WERI-Rb-1 (cell line): ENCODE data around the gene TTK.
"Not testable (repeated sequence)": the region's sequence is repeated elsewhere in the genome, so short reads cannot be mapped to it uniquely, and the experiment has no call there.

Experiments
- DNase-seq: peaks from one replicate; pipeline ENCODE4 v3.0.0-alpha.2; 2020
- H3K27ac ChIP-seq: fragments of 250-450 bp; sonication (Bioruptor Pico); 2 replicates; pipeline ENCODE4 v1.5.1; 2020; ENCODE audit warnings: mild to moderate bottlenecking, moderate library complexity
- H3K27me3 ChIP-seq: fragments of 250-450 bp; sonication (Bioruptor Pico); 2 replicates; pipeline ENCODE4 v1.5.1; 2021; ENCODE audit warnings: mild to moderate bottlenecking, low read depth, moderate library complexity; ENCODE audit not compliant: insufficient read depth, severe bottlenecking
- H3K36me3 ChIP-seq: fragments of 250-450 bp; sonication (Bioruptor Pico); 2 replicates; pipeline ENCODE4 v1.5.1; 2020; ENCODE audit warnings: mild to moderate bottlenecking, moderate library complexity
- H3K4me3 ChIP-seq: 2 replicates; pipeline ENCODE4 v1.5.1; 2011; ENCODE audit warnings: low read depth, mild to moderate bottlenecking, control low read depth, low read length
- H3K9me3 ChIP-seq: fragments of 250-450 bp; sonication (Bioruptor Pico); 2 replicates; pipeline ENCODE4 v1.5.1; 2021; ENCODE audit warnings: mild to moderate bottlenecking, moderate library complexity; ENCODE audit not compliant: severe bottlenecking
- TF ChIP-seq, protein P1 (sequence below): IDR thresholded peaks from 2 replicates; pipeline ENCODE4 v1.5.1; 2011; ENCODE audit warnings: low read depth, mild to moderate bottlenecking, control low read depth, inconsistent platforms, low read length

The TTK gene

DNA sequence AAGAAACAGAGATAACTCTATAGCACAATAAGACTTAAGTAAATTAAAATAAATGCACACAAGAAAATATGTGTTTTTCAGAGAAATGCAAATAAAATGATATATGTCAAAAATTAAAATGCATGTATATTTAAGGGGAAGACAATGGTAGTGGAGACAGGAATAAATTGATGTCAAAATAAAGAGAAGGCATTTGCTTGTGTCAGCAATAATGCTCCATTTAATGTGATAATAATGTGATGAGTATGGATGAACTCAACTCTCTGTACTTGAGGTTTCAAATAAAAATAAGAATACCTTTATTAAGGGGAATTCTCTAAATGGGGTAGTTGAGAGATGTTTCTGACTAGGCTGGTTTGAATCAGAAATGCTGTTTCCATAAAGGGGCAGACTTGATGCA lies 56.3 kb downstream of the TTK start:
- TF ChIP-seq, protein P1, sequence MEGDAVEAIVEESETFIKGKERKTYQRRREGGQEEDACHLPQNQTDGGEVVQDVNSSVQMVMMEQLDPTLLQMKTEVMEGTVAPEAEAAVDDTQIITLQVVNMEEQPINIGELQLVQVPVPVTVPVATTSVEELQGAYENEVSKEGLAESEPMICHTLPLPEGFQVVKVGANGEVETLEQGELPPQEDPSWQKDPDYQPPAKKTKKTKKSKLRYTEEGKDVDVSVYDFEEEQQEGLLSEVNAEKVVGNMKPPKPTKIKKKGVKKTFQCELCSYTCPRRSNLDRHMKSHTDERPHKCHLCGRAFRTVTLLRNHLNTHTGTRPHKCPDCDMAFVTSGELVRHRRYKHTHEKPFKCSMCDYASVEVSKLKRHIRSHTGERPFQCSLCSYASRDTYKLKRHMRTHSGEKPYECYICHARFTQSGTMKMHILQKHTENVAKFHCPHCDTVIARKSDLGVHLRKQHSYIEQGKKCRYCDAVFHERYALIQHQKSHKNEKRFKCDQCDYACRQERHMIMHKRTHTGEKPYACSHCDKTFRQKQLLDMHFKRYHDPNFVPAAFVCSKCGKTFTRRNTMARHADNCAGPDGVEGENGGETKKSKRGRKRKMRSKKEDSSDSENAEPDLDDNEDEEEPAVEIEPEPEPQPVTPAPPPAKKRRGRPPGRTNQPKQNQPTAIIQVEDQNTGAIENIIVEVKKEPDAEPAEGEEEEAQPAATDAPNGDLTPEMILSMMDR, result no peak
- no peaks in the 10 kb centered on the region for H3K27me3 ChIP-seq

DNA sequence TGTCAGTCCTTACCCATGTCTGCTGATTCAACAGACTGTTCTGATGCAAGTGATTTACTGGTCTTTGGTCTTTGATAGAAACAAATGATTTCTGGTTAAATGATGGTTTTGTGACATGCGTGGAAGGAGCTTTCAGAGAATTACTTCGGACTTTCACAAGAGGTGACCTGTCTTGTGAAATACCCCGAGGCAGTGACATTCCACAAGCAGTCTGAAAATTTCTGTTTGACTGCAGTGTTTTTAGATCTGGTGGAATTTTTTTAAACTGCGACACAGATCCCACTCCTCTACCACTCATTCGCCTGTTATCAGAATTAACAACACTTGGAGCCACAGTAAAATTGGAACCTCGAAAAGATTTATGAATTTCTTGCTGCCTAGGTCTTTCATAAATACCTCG lies 63.7 kb downstream of the TTK start:
- not testable (repeated sequence) for H3K9me3 ChIP-seq, H3K36me3 ChIP-seq, H3K27me3 ChIP-seq, H3K4me3 ChIP-seq, H3K27ac ChIP-seq, DNase-seq

More for the DNA sequence above, 56.3 kb downstream of the TTK start:
- no peaks in the 10 kb centered on the region for H3K36me3 ChIP-seq
- no peak overlapping the region for H3K27ac ChIP-seq
- no peaks in the 10 kb centered on the region for H3K9me3 ChIP-seq
- DNase-seq, result no peak
- no peak overlapping the region for H3K4me3 ChIP-seq

DNA sequence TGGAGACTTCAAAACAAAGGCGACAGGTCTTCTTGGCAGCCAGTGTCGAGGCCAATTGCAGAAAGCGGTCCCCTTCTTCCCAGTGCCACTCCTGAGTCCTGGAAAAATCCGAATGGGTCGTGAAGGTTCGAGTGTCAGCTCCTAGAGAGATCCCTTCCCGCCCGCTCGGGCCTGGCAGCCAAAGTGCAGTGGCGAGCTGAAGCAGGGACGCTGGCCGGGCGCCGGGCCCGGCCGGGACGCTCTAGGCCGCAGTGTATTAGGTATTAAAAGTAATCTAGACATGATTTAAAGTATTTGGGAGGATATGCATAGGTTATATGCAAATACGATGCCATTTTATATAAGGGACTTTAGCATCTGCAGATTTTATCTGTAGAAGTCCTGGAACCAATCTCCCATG lies 66.0 kb downstream of the TTK start:
- H3K4me3 ChIP-seq, H3K36me3 ChIP-seq, DNase-seq, H3K9me3 ChIP-seq, H3K27me3 ChIP-seq, H3K27ac ChIP-seq: not testable (repeated sequence)

DNA sequence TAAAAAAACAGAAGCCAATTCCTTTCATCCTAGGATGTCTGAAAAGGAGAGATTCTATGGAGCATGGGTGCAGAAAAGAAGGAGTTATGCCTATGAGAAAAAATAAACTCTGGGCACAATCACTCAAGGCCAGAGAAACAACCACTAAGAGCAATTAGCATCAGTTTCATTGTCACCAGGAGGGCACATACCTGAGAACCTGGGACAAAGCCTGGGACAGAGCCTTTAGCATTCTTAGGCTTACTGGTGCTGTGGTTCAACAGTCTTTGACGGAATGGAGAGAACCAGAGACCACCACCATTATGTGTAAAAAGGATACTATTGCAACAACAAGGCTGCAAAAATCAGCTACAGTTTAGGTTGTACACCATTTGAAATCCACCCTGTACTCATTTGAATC lies 72.6 kb downstream of the TTK start:
- H3K9me3 ChIP-seq, result no peaks in the 10 kb centered on the region

DNA sequence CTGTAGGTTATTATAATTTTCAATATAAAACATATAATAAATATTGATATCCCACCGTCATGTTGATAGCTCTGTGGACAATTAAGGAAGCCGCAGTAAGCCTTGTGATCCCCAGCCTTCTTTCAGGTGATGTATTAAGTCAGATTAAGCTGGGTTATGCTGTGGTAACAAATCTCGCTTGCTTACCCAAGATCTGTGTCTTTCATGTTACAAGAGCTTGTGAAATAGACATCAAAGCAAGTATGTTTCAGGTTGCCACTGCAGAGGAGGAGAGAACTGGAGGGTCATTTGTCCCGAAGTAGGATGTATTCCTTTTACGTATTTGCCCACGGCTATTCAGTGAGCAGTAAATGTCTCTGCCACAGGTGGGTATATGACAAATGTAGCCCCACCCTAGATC lies 84.2 kb downstream of the TTK start:
- no peaks in the 10 kb centered on the region for H3K9me3 ChIP-seq
- TF ChIP-seq, protein P1, result no peak
- DNase-seq, result no peak
- H3K4me3 ChIP-seq, result no peak overlapping the region
- H3K36me3 ChIP-seq, result no peaks in the 10 kb centered on the region
- no peak overlapping the region for H3K27ac ChIP-seq
- H3K27me3 ChIP-seq, result no peaks in the 10 kb centered on the region

More for the DNA sequence above, 72.6 kb downstream of the TTK start:
- Histone ChIP-seq H3K4me3 (no peak overlapping the region), H3K27me3 (no peaks in the 10 kb centered on the region), H3K36me3 (no peaks in the 10 kb centered on the region), H3K27ac (no peak overlapping the region)
- no peak for DNase-seq
- TF ChIP-seq, protein P1, result no peak

DNA sequence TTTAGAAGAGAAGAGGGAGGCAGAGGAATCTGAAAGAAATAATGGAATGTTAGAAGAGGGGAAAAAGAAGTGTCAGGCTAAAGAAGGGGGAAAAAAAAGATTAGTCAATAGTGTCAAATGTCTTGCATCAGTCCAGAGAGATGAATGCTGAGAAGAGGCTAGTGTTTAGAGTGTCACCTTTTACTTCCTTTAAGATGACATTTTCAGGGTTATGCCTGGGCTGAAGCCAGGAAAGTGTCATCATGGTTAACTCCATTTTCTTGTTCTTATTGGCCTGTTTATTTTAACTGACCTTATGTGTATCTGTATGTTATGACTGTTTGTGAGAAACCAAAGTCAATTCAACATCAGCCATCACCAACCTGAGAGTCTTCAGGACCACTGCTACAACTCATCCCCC lies 87.1 kb downstream of the TTK start:
- TF ChIP-seq, protein P1, result no peak

More for the DNA sequence above, 87.1 kb downstream of the TTK start:
- DNase-seq, result no peak
- Histone ChIP-seq H3K27me3 (no peaks in the 10 kb centered on the region), H3K9me3 (no peaks in the 10 kb centered on the region), H3K36me3 (no peaks in the 10 kb centered on the region), H3K4me3 (no peak overlapping the region), H3K27ac (no peak overlapping the region)
